PC-3 (cell line): ENCODE data around the gene ALOXE3. TPM values are rescaled to one million over a fixed set of nuclear protein-coding genes. Genes with fewer than 3 reads are reported as not detected.

ENCODE experiments used
- ATAC-seq: fragments of 200-7000 bp; cut with Tn5 transposase; 2 replicates; pipeline ENCODE4 v1.9.1; 2020; ENCODE audit warnings: mild to moderate bottlenecking, moderate library complexity
- BruUV-seq: library from RNA; stranded (reverse); fragments of 400-500 nt; replicated peaks from 2 replicates; lab custom pipeline; 2021; lab: Mats Ljungman, UMichigan
- CTCF ChIA-PET: fragments of 300-600 bp; sonication (Branson Sonifier 250); formaldehyde crosslinking; loops from one replicate; lab custom pipeline; 2022; ENCODE audit warnings: antibody characterized with exemption; lab: Charles Lee
- POLR2A ChIA-PET: fragments of 300-600 bp; sonication (Branson Sonifier 250); formaldehyde crosslinking; loops from one replicate; lab custom pipeline; 2022; ENCODE audit warnings: antibody characterized with exemption; ENCODE audit not compliant: unreplicated experiment; lab: Charles Lee
- DNase-seq: peaks from one replicate; pipeline ENCODE4 v3.0.0-alpha.2; 2015
- H2AFZ ChIP-seq: fragments of 300-600 bp; sonication (generic); 2 replicates; pipeline ENCODE4 v1.6.0; 2016; ENCODE audit warnings: antibody characterized with exemption, low read length
- H3F3A ChIP-seq: fragments of 300-600 bp; sonication (generic); one replicate; pipeline ENCODE4 v1.6.0; 2017; ENCODE audit warnings: antibody characterized with exemption, low read length, control low read depth, mild to moderate bottlenecking; ENCODE audit not compliant: unreplicated experiment
- H3K27ac ChIP-seq: fragments of 300-600 bp; sonication (generic); 2 replicates; pipeline ENCODE4 v1.5.1; 2016; ENCODE audit warnings: mild to moderate bottlenecking, low read length
- H3K27me3 ChIP-seq: fragments of 300-600 bp; sonication (generic); 2 replicates; pipeline ENCODE4 v1.6.1; 2016; ENCODE audit warnings: low read length, mixed read lengths
- H3K36me3 ChIP-seq: fragments of 300-600 bp; sonication (generic); 2 replicates; pipeline ENCODE4 v1.6.1; 2016; ENCODE audit warnings: low read depth, mixed run types, low read length, mixed read lengths
- H3K4me1 ChIP-seq: fragments of 300-600 bp; sonication (generic); 2 replicates; pipeline ENCODE4 v1.5.1; 2016; ENCODE audit warnings: low read length; ENCODE audit not compliant: insufficient read depth
- H3K4me2 ChIP-seq: fragments of 300-600 bp; sonication (generic); 2 replicates; pipeline ENCODE4 v1.6.0; 2016; ENCODE audit warnings: low read length
- H3K4me3 ChIP-seq: fragments of 300-600 bp; sonication (generic); 2 replicates; pipeline ENCODE4 v1.5.1; 2016; ENCODE audit warnings: mild to moderate bottlenecking, low read length, mixed read lengths
- H3K79me2 ChIP-seq: fragments of 300-600 bp; sonication (generic); 2 replicates; pipeline ENCODE4 v1.6.1; 2017; ENCODE audit warnings: low read length, mixed read lengths
- H3K9ac ChIP-seq: fragments of 300-600 bp; sonication (generic); 2 replicates; pipeline ENCODE4 v1.6.0; 2016; ENCODE audit warnings: mild to moderate bottlenecking, low read length
- H3K9me2 ChIP-seq: fragments of 300-600 bp; sonication (generic); replicated peaks from 2 replicates; pipeline ENCODE4 v1.6.1; 2016; ENCODE audit warnings: mixed run types, low read length, mixed read lengths
- H3K9me3 ChIP-seq: fragments of 300-600 bp; sonication (generic); 2 replicates; pipeline ENCODE4 v1.6.1; 2016; ENCODE audit warnings: low read length, mixed read lengths
- H4K20me1 ChIP-seq: fragments of 300-600 bp; sonication (generic); 2 replicates; pipeline ENCODE4 v1.6.1; 2016; ENCODE audit warnings: low read length, mixed read lengths
- CTCF ChIP-seq: fragments of 300-600 bp; sonication (generic); conservative IDR thresholded peaks from 2 replicates; pipeline ENCODE4 v1.5.1; 2017; ENCODE audit warnings: antibody characterized with exemption, low read depth, mild to moderate bottlenecking, low read length
- EZH2 ChIP-seq: fragments of 300-600 bp; sonication (generic); IDR thresholded peaks from one replicate; pipeline ENCODE4 v1.6.1; 2017; ENCODE audit warnings: antibody characterized with exemption, mild to moderate bottlenecking, low read length; ENCODE audit not compliant: unreplicated experiment
- EZH2phosphoT487 ChIP-seq: fragments of 300-600 bp; sonication (generic); IDR thresholded peaks from 2 replicates; pipeline ENCODE4 v1.6.1; 2018; ENCODE audit warnings: mild to moderate bottlenecking, antibody characterized with exemption, low read length, borderline replicate concordance
- intact Hi-C: fragments of 100-400 bp; cut with micrococcal nuclease; formaldehyde crosslinking; loops from 2 replicates; pipeline ENCODE4 v1.9.0; 2023
- total RNA-seq: library from RNA; depleted of rRNA; stranded (reverse); fragments of >200 nt; gene quantifications from 2 replicates; pipeline ENCODE4 v1.2.3, GENCODE V29; 2014

Gene ALOXE3
- total RNA-seq, 1 experiment from 2014 or later = 1.4 TPM

DNA sequence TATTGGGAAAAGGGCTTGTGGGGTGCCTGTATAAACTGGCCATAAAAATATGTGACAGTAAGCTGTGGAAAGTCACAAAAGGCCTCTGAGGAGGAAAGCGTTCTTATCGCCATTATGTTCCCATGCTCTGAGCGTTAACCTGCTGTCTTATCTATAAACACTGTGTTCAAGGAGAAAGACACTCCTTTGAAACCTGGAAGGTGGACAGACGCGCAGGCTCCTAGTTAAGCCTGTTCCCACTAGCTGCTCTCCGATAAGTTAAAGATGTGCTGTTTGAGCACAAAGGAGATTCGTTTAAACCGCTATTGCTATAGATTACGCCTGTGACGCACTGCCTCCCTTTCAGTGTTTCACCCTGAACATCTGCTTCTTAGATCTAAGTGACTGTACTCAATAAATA lies 36.0 kb downstream of the ALOXE3 start:
- intact Hi-C loops = no loop called here

GRCh38 chr17:8081876-8082275 lies 36.4 kb downstream of the ALOXE3 start:
- ATAC-seq (no peak), DNase-seq (no peak)
- H3K27me3 ChIP-seq = no peaks in the 10 kb centered on the region
- POLR2A ChIA-PET = no interaction called here
- no peaks in the 10 kb centered on the region for H4K20me1 ChIP-seq
- no peak overlapping the region for H3K27ac ChIP-seq
- intact Hi-C loops = no loop called here
- H3K9me2 ChIP-seq = no peaks in the 10 kb centered on the region
- TF ChIP-seq EZH2phosphoT487 (no peak), EZH2 (no peak)
- H3K4me1 ChIP-seq = peaks cover 5% of the 10 kb centered on the region; the same call in 1 of the 2 replicates
- no peak overlapping the region for H3K9ac ChIP-seq
- H3K79me2 ChIP-seq = no peaks in the 10 kb centered on the region
- no peak overlapping the region for H3K4me2 ChIP-seq
- H3K36me3 ChIP-seq = no peaks in the 10 kb centered on the region
- H3K9me3 ChIP-seq = no peaks in the 10 kb centered on the region
- H3K4me3 ChIP-seq = no peak overlapping the region
- no peaks in the 10 kb centered on the region for H3F3A ChIP-seq
- H2AFZ ChIP-seq = no peak overlapping the region
- CTCF ChIA-PET = no interaction called here
- no TSS peak for BruUV-seq

More for the DNA sequence above, 36.0 kb downstream of the ALOXE3 start:
- Histone ChIP-seq H3K9ac (no peak overlapping the region), H3K27ac (no peak overlapping the region), H3K9me2 (no peaks in the 10 kb centered on the region), H3K79me2 (no peaks in the 10 kb centered on the region), H2AFZ (no peak overlapping the region), H3K27me3 (no peaks in the 10 kb centered on the region), H3K4me3 (no peak overlapping the region), H3K4me1 (peaks cover 5% of the 10 kb centered on the region; the same call in 1 of the 2 replicates), H3K4me2 (no peak overlapping the region), H3K36me3 (no peaks in the 10 kb centered on the region), H3K9me3 (no peaks in the 10 kb centered on the region), H3F3A (no peaks in the 10 kb centered on the region), H4K20me1 (no peaks in the 10 kb centered on the region)
- ATAC-seq (no peak), DNase-seq (no peak)
- no peak for TF ChIP-seq EZH2
- no peak for TF ChIP-seq EZH2phosphoT487
- no peak for TF ChIP-seq CTCF
- CTCF ChIA-PET = no interaction called here
- POLR2A ChIA-PET = no interaction called here
- no TSS peak for BruUV-seq

DNA sequence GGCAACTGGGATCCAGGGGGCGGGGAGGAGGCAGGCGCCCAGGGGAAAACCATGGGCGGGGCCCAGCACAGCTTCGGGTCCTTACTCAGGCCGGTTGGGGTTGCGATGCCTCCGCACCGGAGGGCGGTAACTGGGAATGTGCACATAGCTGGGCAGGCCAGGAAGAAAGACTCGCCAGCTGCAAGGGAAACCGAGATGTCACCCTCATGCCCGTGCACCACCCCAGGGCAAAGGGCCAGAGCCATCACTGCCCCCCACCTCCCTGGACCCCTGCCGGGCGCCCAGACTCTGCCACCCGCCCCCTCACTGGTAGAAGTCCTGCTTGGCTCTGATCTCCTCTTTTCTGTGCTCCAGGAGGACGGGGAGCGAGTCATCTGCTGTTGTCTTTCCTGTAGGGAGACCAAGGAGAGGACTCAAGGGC lies 37.5 kb downstream of the ALOXE3 start:
- no peaks in the 10 kb centered on the region for H3K36me3 ChIP-seq
- BruUV-seq = no TSS peak
- H3K79me2 ChIP-seq = no peaks in the 10 kb centered on the region
- no peak for ATAC-seq
- H2AFZ ChIP-seq = no peak overlapping the region
- CTCF ChIA-PET = interaction anchor here (0.6 kb wide), 1 partner anchor 32 kb away, joined by 4 read pairs; no protein-coding TSS in a partner anchor
- H3K9ac ChIP-seq = no peak overlapping the region
- TF ChIP-seq CTCF = no peak
- TF ChIP-seq EZH2 = no peak
- TF ChIP-seq EZH2phosphoT487 = no peak
- no peaks in the 10 kb centered on the region for H3K27me3 ChIP-seq
- no peaks in the 10 kb centered on the region for H3K9me2 ChIP-seq
- no peaks in the 10 kb centered on the region for H3F3A ChIP-seq
- intact Hi-C loops = no loop called here
- no peak overlapping the region for H3K27ac ChIP-seq
- H3K4me1 ChIP-seq = peaks cover 5% of the 10 kb centered on the region; the same call in 1 of the 2 replicates
- no peaks in the 10 kb centered on the region for H3K9me3 ChIP-seq
- POLR2A ChIA-PET = no interaction called here
- no peak overlapping the region for H3K4me2 ChIP-seq
- no peak overlapping the region for H3K4me3 ChIP-seq
- no peak for DNase-seq
- H4K20me1 ChIP-seq = no peaks in the 10 kb centered on the region
